Stimulated activated CD4-positive, alpha-beta T cell treated with anti-CD3 and anti-CD28 coated beads, Interleukin-1b, Interleukin-23, amount 100 ng/mL, for 1 hour (primary cell): ENCODE measurements around the gene SIDT2.
A peak's percentile ranks its signal among the peaks of the same experiment; 100 is the strongest.

Source experiments
- DNase-seq, 2 donors: peaks; one replicate each; pipeline ENCODE4 v3.0.0-alpha.2; 2020; ENCODE audit warnings: low read depth in 2 of 2

Gene SIDT2

GRCh38 chr11:117222991-117223740 is 44.6 kb downstream of the SIDT2 start:
- DNase-seq: no peak

- no peak for DNase-seq
Observed at GRCh38 chr11:117223741-117224689, 45.5 kb downstream of the SIDT2 start.

DNA sequence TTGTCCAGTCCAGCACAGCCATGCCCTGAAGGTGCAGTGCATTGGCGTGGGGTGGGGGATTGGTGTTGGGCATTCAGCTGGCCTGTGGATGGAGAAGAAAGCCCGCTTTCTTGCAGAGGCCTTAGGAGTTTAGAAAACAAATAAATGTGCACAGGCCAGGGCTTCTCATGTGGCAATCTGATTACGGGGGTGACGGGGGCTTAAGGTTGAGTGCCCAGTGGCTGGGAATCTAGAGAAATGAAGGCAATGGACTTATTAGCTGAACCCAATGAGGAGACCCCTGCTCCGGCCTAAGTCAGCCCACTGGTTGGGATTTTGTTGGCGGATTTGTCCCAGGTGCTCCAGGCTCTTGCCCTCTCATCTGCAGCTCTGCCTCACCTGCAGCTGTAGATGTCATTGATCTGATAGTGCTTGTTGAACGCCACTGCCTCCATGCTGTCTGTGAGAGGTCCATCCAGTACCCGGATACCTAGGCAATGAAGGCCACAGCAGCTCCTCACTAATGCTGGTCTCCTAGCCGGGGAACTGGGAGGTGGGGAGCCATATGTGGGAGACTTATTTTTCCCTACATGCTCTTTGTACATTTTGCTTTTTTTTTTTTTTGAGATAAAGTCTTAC is 47.1 kb downstream of the SIDT2 start:
- no peak for DNase-seq

- DNase-seq: no peak
Observed at GRCh38 chr11:117226388-117227385, 48.1 kb downstream of the SIDT2 start.

DNA sequence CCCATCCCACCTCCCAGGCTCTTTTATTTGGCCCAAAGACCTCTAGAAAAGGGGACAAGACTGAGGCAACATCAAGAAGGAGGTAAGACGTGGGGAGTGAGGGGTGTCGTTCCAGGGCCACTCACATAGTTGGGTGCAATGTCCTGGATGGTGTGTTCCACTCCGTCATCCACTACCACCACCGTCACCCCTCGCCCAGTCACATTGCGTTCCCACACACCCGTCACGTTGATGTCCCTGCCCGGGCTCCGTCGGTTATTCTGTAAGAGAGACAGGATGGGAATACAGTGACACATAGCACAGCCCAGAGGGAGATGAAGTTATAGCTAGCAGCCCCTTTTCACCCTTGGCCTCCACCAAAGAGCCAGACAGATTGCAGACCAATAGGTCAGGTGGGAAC is 49.5 kb downstream of the SIDT2 start:
- no peak for DNase-seq

DNA sequence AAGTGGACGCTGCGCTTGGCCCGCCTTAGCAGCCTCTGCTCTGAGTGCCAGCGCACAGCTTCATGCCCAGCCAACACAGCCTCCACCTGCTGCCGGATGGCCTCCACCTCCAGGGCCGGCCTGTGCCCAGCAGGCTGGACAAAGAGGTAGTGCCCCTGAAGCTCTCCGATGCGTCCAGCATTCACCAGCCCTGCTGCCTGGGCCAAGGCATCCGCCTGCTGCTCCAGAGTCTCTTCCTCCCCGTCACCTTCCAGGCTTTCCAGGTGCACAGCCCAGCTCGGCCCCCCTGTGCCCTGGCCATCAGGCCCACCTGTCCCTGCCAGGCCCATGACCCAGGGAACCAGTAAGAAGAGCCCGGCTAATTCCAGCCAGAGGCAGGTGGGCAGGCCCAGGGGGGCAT is 50.9 kb downstream of the SIDT2 start:
- no peak for DNase-seq

DNA sequence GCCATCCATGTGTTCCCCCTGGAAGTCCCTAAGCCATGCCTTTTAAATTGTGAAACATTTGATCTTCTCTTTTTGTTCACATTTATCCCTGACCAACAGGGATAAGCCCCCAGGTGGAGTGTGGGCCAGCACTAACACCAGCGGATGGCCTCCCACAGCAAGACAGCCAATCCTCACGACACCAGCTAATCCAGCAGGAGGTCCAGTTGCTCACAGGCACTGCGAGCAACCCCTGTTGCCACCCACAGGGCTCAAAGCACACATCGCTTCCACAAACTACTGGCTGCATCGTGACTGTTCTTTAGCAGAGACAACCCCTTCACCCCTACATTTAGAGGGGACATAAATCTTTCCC is 51.4 kb downstream of the SIDT2 start:
- DNase-seq: no peak

DNA sequence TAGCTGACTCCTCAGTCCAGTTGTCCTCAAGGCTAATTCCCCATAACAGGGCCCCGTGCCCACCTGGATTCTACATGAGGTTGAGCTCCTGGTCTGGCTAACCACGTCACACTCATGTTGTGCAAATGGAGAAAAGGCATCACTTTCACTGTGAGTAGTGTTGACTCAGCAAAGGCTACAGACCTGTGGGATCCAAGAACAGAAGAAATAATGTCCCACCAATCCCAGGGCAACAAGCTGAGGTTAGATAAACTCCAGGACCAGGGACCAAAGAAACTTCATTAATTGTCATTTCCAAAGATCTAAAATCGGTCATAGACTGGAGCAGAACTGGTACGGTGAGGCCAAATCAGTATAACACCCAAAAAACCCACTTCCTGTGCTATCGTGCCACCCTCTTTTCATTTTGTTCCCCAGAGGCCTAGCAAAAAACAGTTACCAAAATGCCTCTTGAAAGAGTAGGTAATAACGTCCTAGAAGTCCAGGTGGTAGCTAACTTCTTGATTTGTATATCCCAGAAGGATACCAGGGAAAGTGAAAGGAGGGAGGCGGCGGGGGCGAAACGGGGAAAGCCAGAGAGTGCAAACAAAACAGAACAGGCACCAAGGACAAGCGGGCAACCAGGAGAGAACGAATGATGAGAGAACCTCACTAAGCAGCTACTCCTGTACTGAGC is 51.9 kb downstream of the SIDT2 start:
- DNase-seq: no peak

- no peak for DNase-seq
Observed at GRCh38 chr11:117230999-117231841, 52.7 kb downstream of the SIDT2 start.

DNA sequence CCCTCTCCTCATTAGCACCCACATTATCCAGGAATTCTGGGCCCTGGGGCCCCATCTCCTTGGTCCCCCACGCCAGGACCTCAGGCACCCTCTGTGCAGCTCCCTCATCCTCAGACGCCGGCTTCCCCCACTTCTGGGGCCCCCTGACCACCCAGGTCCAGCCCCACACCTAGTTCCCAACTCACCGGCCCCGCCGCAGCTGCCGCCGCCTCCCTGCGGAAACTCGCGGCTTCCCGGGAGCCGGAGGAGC is 53.2 kb downstream of the SIDT2 start, which contains the start of gene PCSK7:
PCSK7 (minus strand) TSS at position 232 of the 250 bp plus-strand sequence. CDS start 2,229 bp downstream, outside the sequence.
- DNase-seq: no peak

- DNase-seq: peak; percentile 36 to 58
Observed at GRCh38 chr11:117232092-117232878, 53.7 kb downstream of the SIDT2 start, which contains the start of gene RNF214. Gene RNF214 (plus strand): TSS chr11:117232671. CDS start chr11:117234273, 1,602 bp downstream.

DNA sequence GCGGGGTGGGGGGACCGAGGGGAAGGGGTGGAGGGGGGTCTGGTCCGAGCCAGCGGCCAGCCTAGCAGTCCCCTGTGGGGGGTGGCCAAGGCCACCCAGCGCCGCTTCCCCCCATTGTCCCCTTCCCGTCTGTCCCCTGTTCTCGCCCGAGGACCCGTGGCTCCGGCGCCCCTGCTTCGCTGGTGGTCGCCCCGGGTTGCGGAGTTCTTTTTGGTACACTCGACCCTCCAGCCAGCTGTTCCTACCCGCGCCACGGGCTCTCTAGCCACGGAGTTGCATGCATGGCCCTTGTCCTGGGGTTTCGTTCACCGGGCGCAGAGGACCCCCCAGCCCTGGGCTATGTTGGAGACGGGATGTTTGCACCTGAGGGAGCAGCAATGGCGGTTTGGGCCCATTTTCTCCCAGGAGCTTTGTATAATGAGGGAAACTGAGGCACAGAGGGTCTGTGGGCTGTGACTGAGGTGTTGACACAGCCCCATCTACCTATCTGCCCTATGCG is 54.4 kb downstream of the SIDT2 start:
- no peak for DNase-seq

DNA sequence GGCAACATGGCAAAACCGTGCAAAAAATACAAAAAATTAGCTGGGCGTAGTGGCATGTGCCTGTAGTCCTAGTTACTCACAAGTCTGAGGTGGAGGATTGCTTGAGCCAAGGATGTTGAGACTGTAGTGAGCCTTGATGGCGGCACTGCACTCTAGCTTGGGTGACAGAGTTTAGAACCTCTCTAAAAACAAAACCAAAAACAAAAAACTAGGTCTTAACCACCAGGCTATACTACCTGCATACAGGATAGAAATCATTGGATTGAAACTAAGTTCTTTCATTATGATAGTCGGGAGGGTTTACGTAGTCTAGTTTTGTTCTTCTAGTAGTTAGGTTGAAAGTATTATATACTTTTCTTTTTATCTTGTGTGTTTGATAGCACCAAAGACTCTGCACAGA is 59.7 kb downstream of the SIDT2 start:
- no peak for DNase-seq

- DNase-seq: no peak
Observed at GRCh38 chr11:117239295-117239694, 60.8 kb downstream of the SIDT2 start.
